ENCODE data around the gene KLHL6. TPM values are rescaled to one million over a fixed set of nuclear protein-coding genes. Genes with fewer than 3 reads are reported as not detected.
"Not testable (repeated sequence)": the region's sequence is repeated elsewhere in the genome, so short reads cannot be mapped to it uniquely, and the experiment has no call there.

KLHL6 gene
- total and polyA plus RNA-seq, 8 donors, result 1.4 to 21.6 (median 2.2) TPM

DNA sequence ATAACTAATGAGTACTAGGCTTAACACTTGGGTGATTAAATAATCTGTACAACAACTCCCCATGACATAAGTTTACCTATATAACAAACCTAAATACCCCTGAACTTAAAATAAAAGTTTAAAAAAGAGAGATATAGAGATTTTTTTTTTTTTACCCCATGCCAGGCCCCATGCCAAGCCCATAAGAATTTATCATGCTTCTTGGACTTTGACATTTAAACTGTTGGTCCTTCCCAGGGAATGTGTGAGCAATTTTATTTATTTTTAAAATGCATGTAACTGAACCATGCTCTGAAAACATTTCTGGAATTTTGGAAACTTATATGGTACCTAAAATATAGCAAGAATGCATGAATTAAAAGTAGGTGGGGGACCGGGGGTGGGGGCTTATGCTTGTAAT, 26.3 kb downstream of the KLHL6 start:
- no peak for ATAC-seq
- no peak overlapping the region for H3K27ac ChIP-seq
- intact Hi-C loops (cut with DNase I), result no loop called here
- H3K4me3 ChIP-seq, result no peak overlapping the region
- peaks cover 0 to 27% of the 10 kb centered on the region in 2 donors for H3K4me1 ChIP-seq
- H3K36me3 ChIP-seq, result peaks cover 0 to 9% of the 10 kb centered on the region in 2 donors
- no peak for DNase-seq
- TF ChIP-seq, protein P1, sequence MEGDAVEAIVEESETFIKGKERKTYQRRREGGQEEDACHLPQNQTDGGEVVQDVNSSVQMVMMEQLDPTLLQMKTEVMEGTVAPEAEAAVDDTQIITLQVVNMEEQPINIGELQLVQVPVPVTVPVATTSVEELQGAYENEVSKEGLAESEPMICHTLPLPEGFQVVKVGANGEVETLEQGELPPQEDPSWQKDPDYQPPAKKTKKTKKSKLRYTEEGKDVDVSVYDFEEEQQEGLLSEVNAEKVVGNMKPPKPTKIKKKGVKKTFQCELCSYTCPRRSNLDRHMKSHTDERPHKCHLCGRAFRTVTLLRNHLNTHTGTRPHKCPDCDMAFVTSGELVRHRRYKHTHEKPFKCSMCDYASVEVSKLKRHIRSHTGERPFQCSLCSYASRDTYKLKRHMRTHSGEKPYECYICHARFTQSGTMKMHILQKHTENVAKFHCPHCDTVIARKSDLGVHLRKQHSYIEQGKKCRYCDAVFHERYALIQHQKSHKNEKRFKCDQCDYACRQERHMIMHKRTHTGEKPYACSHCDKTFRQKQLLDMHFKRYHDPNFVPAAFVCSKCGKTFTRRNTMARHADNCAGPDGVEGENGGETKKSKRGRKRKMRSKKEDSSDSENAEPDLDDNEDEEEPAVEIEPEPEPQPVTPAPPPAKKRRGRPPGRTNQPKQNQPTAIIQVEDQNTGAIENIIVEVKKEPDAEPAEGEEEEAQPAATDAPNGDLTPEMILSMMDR (IDR thresholded peaks at IDR 0.05), result no peak
- H3K9me3 ChIP-seq, result no peaks in the 10 kb centered on the region
- H3K27me3 ChIP-seq, result no peaks in the 10 kb centered on the region

DNA sequence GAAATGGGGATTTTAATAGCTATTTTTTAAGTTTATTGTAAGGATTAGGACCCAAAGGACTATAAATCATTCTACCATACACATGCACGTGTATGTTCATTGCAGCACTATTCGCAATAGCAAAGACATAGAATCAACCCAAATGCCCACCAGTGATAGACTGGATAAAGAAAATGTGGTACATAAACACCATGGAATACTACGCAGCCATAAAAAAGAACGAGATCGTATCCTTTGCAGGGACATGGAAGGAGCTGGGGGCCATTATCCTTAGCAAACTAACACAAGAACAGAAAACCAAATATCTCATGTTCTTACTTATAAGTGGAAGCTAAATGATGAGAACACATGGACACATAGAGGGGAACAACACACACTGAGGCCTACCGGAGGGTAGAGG, 26.7 kb downstream of the KLHL6 start:
- DNase-seq; intact Hi-C loops (cut with DNase I); ATAC-seq; H3K9me3 ChIP-seq; H3K27me3 ChIP-seq; H3K27ac ChIP-seq; H3K4me3 ChIP-seq; H3K36me3 ChIP-seq: not testable (repeated sequence)
- peaks cover 0 to 24% of the 10 kb centered on the region in 2 donors for H3K4me1 ChIP-seq

DNA sequence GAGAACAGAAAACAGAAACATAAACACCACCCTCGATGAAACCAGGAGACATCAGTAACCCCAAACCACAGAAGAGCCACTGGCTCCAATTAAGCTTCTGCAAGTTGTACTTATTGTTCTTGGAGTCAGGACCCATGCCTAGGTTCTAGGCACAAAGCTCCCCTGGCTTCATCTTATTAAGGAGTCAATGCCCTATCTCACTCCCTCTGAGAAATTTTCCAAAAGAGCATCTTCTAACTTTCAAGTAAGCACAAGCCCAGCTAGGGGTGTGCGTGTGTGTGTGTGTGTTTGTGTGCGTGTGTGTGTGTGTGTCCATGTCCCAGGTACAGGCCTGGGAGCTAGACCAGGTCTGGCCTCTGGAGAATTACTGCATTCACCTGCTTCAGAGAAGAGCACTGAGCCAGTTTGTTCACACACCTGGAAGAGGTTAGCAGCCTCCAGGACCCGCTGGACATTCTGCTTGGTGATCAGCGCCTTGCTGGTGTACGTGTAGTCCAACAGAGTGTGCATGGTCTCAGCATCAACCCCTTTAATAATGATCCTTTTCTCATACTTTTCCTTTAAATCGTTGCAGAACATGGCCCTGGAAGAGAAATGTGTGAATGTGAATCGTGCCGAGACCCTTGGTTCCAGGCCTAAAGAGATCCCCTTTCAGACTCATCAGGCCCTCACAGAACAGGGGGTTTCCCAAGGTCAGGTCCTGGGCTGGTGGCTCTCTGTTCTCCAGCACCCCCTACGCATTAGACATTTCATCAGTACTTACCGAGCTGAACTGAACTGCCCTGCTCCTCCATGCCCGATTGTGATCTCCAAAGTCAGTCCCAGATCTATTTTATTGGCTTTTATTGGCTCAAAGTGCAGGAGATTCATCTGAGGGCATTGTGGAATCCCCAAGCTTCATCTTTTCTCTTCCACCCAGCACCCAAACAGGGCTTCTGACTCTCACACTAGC, 27.8 kb downstream of the KLHL6 start:
- Histone ChIP-seq H3K9me3 (no peaks in the 10 kb centered on the region), H3K4me3 (no peak overlapping the region), H3K27ac (no peak overlapping the region), H3K27me3 (no peaks in the 10 kb centered on the region), H3K36me3 (peaks cover 0 to 12% of the 10 kb centered on the region in 2 donors), H3K4me1 (peaks cover 0 to 13% of the 10 kb centered on the region in 2 donors)
- TF ChIP-seq, protein P1 (IDR thresholded peaks at IDR 0.05), result no peak
- intact Hi-C loops (cut with DNase I), result no loop called here
- DNase-seq, result no peak
- peak; percentile 24 for ATAC-seq

DNA sequence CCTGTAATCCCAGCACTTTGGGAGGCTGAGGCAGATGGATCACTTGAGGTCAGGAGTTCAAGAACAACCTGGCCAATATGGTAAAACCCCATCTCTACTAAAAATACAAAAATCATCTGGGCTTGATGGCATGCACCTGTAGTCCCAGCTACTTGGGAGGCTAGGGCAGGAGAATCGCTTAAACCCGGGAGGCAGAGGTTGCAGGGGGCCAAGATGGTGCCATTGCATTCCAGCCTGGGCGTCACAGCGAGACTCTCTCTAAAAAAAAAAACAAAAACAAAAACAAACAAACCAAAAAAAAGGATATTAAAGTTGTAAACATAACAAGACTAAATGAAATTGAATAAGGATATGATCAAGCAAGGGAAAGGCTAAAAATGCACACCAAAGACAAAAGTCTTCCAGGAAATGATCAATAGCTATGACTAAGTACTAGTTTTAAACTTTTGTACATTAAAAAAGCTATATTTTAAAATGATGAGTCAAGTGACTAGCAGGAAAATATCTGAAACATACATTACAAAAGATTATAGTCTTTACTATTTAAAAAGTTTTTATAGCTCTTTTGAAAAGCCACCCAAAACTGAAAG, 28.6 kb downstream of the KLHL6 start:
- Histone ChIP-seq H3K9me3 (no peaks in the 10 kb centered on the region), H3K27me3 (no peaks in the 10 kb centered on the region), H3K4me3 (no peak overlapping the region), H3K36me3 (peaks cover 0 to 11% of the 10 kb centered on the region in 2 donors), H3K4me1 (peaks cover 0 to 13% of the 10 kb centered on the region in 2 donors), H3K27ac (no peak overlapping the region)
- intact Hi-C loops (cut with DNase I), result no loop called here
- TF ChIP-seq, protein P1 (IDR thresholded peaks at IDR 0.05), result no peak
- DNase-seq, result no peak
- ATAC-seq, result no peak

DNA sequence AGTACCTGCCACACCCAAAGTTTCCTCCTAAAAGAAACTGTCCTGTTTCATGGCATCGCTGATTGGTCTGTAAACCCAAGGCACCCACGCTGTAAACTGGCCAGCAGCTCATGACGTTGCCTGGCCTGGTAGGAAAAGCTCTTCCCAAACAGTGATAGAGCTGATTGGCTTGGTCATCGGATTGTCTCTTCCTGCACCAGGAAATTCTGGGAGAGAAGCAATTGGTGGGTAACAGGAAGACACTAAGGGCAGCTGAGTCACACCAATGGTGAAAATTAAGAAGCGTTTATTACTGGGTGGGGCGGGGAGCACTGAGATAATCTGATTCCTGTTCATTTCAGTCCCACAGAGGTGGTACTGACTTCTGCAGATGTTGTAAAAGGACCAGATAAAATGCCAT, 31.0 kb downstream of the KLHL6 start:
- H3K4me1 ChIP-seq, result peaks cover 0 to 9% of the 10 kb centered on the region in 2 donors
- no peaks in the 10 kb centered on the region for H3K27me3 ChIP-seq
- DNase-seq (no peak), ATAC-seq (no peak)
- intact Hi-C loops (cut with DNase I), result no loop called here
- no peak overlapping the region for H3K27ac ChIP-seq
- TF ChIP-seq, protein P1 (IDR thresholded peaks at IDR 0.05), result no peak
- H3K36me3 ChIP-seq, result peaks cover 0 to 11% of the 10 kb centered on the region in 2 donors
- H3K4me3 ChIP-seq, result no peak overlapping the region
- H3K9me3 ChIP-seq, result no peaks in the 10 kb centered on the region

DNA sequence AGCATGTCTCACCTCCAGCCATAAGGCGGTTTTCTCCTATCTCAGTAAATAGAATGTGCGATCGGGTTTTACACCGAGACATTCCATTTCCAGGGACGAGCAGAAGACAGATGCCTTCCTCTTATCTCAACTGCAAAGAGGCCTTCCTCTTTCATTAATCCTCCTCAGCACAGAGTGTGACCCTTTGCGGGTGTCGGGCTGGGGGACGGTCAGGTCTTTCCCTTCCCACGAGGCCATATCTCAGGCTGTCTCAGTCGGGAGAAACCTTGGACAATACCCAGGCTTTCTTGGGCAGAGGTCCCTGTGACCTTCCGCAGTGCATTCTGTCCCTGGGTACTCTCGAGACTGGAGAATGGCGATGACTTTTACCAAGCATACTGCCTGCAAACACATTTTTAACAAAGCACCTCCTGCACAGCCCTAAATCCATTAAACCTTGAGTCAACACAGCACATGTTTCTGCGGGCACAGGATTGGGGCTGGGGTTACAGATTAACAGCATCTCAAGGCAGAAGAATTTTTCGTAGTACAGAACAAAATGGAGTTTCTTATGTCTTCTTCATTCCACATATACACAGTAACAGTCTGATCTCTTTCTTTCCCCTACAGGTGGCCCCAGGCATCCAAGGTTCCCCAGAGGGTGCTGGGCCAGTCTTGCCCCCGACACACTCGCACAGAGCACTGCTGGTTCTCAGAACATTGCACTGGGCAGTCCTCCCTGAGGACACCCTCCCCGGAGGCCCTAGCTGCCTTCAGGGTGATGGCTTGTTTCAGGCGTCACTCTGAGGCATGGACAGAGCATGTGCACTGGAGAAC, 34.6 kb downstream of the KLHL6 start:
- H3K4me1 ChIP-seq; ATAC-seq; H3K36me3 ChIP-seq; H3K4me3 ChIP-seq; DNase-seq; H3K27me3 ChIP-seq; intact Hi-C loops (cut with DNase I); H3K27ac ChIP-seq; H3K9me3 ChIP-seq: not testable (repeated sequence)

DNA sequence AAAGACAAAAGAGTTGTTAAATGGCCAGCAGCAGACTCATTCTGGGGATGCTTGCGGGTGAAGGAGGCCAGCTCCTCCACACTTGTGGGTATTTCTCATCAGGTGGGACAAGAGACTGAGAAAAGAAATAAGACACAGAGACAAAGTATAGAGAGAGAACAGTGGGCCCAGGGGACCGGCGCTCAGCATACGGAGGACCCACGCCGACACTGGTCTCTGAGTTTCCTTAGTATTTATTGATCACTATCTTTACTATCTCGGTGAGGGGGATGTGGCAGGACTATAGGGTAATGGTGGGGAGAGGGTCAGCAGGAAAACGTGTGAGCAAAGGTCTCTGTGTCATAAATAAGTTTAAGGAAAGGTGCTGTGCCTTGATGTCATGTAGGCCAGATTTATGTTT, 35.2 kb downstream of the KLHL6 start:
- intact Hi-C loops (cut with DNase I); H3K9me3 ChIP-seq; DNase-seq; H3K36me3 ChIP-seq; H3K27ac ChIP-seq; ATAC-seq; H3K4me1 ChIP-seq; H3K4me3 ChIP-seq; H3K27me3 ChIP-seq: not testable (repeated sequence)

Data from left lung (tissue), 10 donors.